ENCODE results near the gene NOC4L. TPM values are rescaled to one million over a fixed set of nuclear protein-coding genes. Genes with fewer than 3 reads are reported as not detected.
A peak's percentile ranks its signal among the peaks of the same experiment; 100 is the strongest.

The NOC4L gene
- total RNA-seq, 1 donor from 2014 or later, result 16.5 TPM

- Histone ChIP-seq H2AFZ (ENCODE audit: low read depth, low read length) (no peak overlapping the region), H3K9me3 (ENCODE audit: insufficient read depth, low read depth, low read length) (peaks cover 27% of the 10 kb centered on the region), H3K4me1 (ENCODE audit: insufficient read depth, low read length) (no peaks in the 10 kb centered on the region), H4K20me1 (ENCODE audit: insufficient read depth, low read length) (peaks cover 52% of the 10 kb centered on the region), H3K79me2 (ENCODE audit: insufficient read depth, low read length) (no peaks in the 10 kb centered on the region), H3K4me3 (ENCODE audit: insufficient read depth, low read depth, low read length) (no peak overlapping the region), H3K36me3 (ENCODE audit: insufficient read depth, low read length) (peaks cover 15% of the 10 kb centered on the region), H3K27me3 (ENCODE audit: insufficient read depth, low read length) (no peaks in the 10 kb centered on the region), H3K27ac (ENCODE audit: low read depth, low read length) (no peak overlapping the region), H3K4me2 (ENCODE audit: low read length) (peak overlapping the region; percentile 61), H3K9ac (ENCODE audit: low read length) (no peak overlapping the region)
- Mint-ChIP-seq H3K4me3 (ENCODE audit: unreplicated experiment) (no peak overlapping the region), H3K9me3 (ENCODE audit: unreplicated experiment) (no peaks in the 10 kb centered on the region), H3K27ac (ENCODE audit: unreplicated experiment) (no peak overlapping the region), H3K4me1 (ENCODE audit: low read depth, unreplicated experiment) (no peaks in the 10 kb centered on the region), H3K36me3 (ENCODE audit: low read depth, unreplicated experiment) (no peaks in the 10 kb centered on the region), H3K27me3 (ENCODE audit: low read depth, unreplicated experiment) (no peaks in the 10 kb centered on the region)
- no peak for FAIRE-seq
- no peak for DNase-seq (ENCODE audit: low read depth)
- TF ChIP-seq EZH2 (IDR thresholded peaks at IDR 0.05; ENCODE audit: insufficient read depth, low read length), result no peak
Measured at GRCh38 chr12:132154341-132154761, 10.1 kb downstream of the NOC4L start.

GRCh38 chr12:132154941-132155770, 10.9 kb downstream of the NOC4L start:
- TF ChIP-seq EZH2 (IDR thresholded peaks at IDR 0.05; ENCODE audit: insufficient read depth, low read length) (no peak), CTCF (IDR thresholded peaks at IDR 0.05; ENCODE audit: insufficient read depth, low read depth, low read length) (no peak)
- Histone ChIP-seq H3K4me1 (ENCODE audit: insufficient read depth, low read length) (no peaks in the 10 kb centered on the region), H4K20me1 (ENCODE audit: insufficient read depth, low read length) (peaks cover 55% of the 10 kb centered on the region), H3K27me3 (ENCODE audit: insufficient read depth, low read length) (no peaks in the 10 kb centered on the region), H3K36me3 (ENCODE audit: insufficient read depth, low read length) (peaks cover 15% of the 10 kb centered on the region), H3K4me2 (ENCODE audit: low read length) (no peak overlapping the region), H3K9ac (ENCODE audit: low read length) (no peak overlapping the region), H3K27ac (ENCODE audit: low read depth, low read length) (no peak overlapping the region), H2AFZ (ENCODE audit: low read depth, low read length) (no peak overlapping the region), H3K4me3 (ENCODE audit: insufficient read depth, low read depth, low read length) (no peak overlapping the region), H3K79me2 (ENCODE audit: insufficient read depth, low read length) (no peaks in the 10 kb centered on the region), H3K9me3 (ENCODE audit: insufficient read depth, low read depth, low read length) (peaks cover 27% of the 10 kb centered on the region)
- DNase-seq (ENCODE audit: low read depth), result no peak
- Mint-ChIP-seq H3K27me3 (ENCODE audit: low read depth, unreplicated experiment) (peaks cover 1% of the 10 kb centered on the region), H3K4me1 (ENCODE audit: low read depth, unreplicated experiment) (no peaks in the 10 kb centered on the region), H3K36me3 (ENCODE audit: low read depth, unreplicated experiment) (peaks cover 1% of the 10 kb centered on the region), H3K27ac (ENCODE audit: unreplicated experiment) (no peak overlapping the region), H3K4me3 (ENCODE audit: unreplicated experiment) (no peak overlapping the region), H3K9me3 (ENCODE audit: unreplicated experiment) (peaks cover 2% of the 10 kb centered on the region)
- FAIRE-seq, result no peak

- Histone ChIP-seq H3K36me3 (ENCODE audit: insufficient read depth, low read length) (peaks cover 15% of the 10 kb centered on the region), H3K4me2 (ENCODE audit: low read length) (no peak overlapping the region), H3K79me2 (ENCODE audit: insufficient read depth, low read length) (no peaks in the 10 kb centered on the region), H3K4me1 (ENCODE audit: insufficient read depth, low read length) (no peaks in the 10 kb centered on the region), H4K20me1 (ENCODE audit: insufficient read depth, low read length) (peaks cover 58% of the 10 kb centered on the region), H3K4me3 (ENCODE audit: insufficient read depth, low read depth, low read length) (no peak overlapping the region), H3K27me3 (ENCODE audit: insufficient read depth, low read length) (no peaks in the 10 kb centered on the region), H3K27ac (ENCODE audit: low read depth, low read length) (no peak overlapping the region), H3K9me3 (ENCODE audit: insufficient read depth, low read depth, low read length) (peaks cover 27% of the 10 kb centered on the region), H3K9ac (ENCODE audit: low read length) (no peak overlapping the region), H2AFZ (ENCODE audit: low read depth, low read length) (no peak overlapping the region)
- Mint-ChIP-seq H3K9me3 (ENCODE audit: unreplicated experiment) (peaks cover 2% of the 10 kb centered on the region), H3K27me3 (ENCODE audit: low read depth, unreplicated experiment) (peaks cover 3% of the 10 kb centered on the region), H3K36me3 (ENCODE audit: low read depth, unreplicated experiment) (peaks cover 3% of the 10 kb centered on the region), H3K27ac (ENCODE audit: unreplicated experiment) (no peak overlapping the region), H3K4me1 (ENCODE audit: low read depth, unreplicated experiment) (no peaks in the 10 kb centered on the region), H3K4me3 (ENCODE audit: unreplicated experiment) (no peak overlapping the region)
- FAIRE-seq (no peak), DNase-seq (ENCODE audit: low read depth) (no peak)
- TF ChIP-seq EZH2 (IDR thresholded peaks at IDR 0.05; ENCODE audit: insufficient read depth, low read length), result no peak
- TF ChIP-seq CTCF (IDR thresholded peaks at IDR 0.05; ENCODE audit: insufficient read depth, low read depth, low read length), result no peak
Measured at GRCh38 chr12:132155771-132156572, 11.7 kb downstream of the NOC4L start.
